HEK293 (cell line): Measurements from ENCODE around the gene NDUFS2.

Experiments
- BCL11B ChIP-seq: fragments of 450-650 bp; formaldehyde crosslinking; IDR thresholded peaks from 2 replicates; pipeline ENCODE4 v1.5.1; 2016; ENCODE audit warnings: low read depth, missing biosample characterization, missing genetic modification characterization
- CTCF ChIP-seq: fragments of 450-650 bp; formaldehyde crosslinking; IDR thresholded peaks from 2 replicates; pipeline ENCODE4 v1.5.1; 2016; ENCODE audit warnings: missing biosample characterization, missing genetic modification characterization
- ZBTB11 ChIP-seq: fragments of 450-650 bp; formaldehyde crosslinking; conservative IDR thresholded peaks from 2 replicates; pipeline ENCODE4 v1.5.1; 2016; ENCODE audit warnings: low read depth, missing biosample characterization, missing genetic modification characterization
- ZBTB7A ChIP-seq: fragments of 450-650 bp; formaldehyde crosslinking; IDR thresholded peaks from 2 replicates; pipeline ENCODE4 v1.5.1; 2016; ENCODE audit warnings: low read depth, missing biosample characterization, missing genetic modification characterization
- ZFP3 ChIP-seq: fragments of 450-650 bp; formaldehyde crosslinking; IDR thresholded peaks from 2 replicates; pipeline ENCODE4 v1.5.1; 2016; ENCODE audit warnings: low read depth, missing biosample characterization, missing genetic modification characterization
- ZNF501 ChIP-seq: fragments of 450-650 bp; formaldehyde crosslinking; IDR thresholded peaks from 2 replicates; pipeline ENCODE4 v1.5.1; 2016; ENCODE audit warnings: missing biosample characterization, missing genetic modification characterization

- no peak for TF ChIP-seq ZFP3
- no peak for TF ChIP-seq ZBTB11 (tag by site-specific recombination)
- TF ChIP-seq ZBTB7A (tag by site-specific recombination), result no peak
- no peak for TF ChIP-seq CTCF (tag by site-specific recombination)
- TF ChIP-seq ZNF501 (tag by site-specific recombination), result no peak
- TF ChIP-seq BCL11B (tag by site-specific recombination), result no peak
Measured at GRCh38 chr1:161219078-161219892, 17.1 kb downstream of the NDUFS2 start.
